ENCODE data around the gene REG4.
"Not testable (repeated sequence)": the region's sequence is repeated elsewhere in the genome, so short reads cannot be mapped to it uniquely, and the experiment has no call there.

Gene REG4

DNA sequence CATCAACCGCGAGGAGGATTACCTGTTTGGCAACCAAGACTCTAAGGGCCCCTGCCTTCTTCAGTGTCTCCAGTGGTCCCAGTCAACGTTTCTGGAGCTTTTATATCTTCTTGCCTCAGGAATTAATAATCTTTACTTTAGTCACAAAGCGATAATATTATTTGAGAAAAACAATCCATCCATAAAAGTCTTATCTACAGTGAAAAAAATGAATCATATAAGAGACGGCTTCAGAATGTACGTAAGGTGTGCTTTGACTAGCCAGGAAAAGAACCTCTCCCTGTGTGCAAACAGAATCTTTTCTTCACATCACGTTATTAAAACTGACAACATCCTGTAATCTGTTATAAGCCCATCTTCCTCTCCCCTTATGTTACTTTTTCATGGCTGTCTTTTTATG is at the start of gene REG4:
Gene REG4 (minus strand): TSS at position 74 of the 400 bp plus-strand sequence. CDS start 2,691 bp downstream, outside the sequence.
- H4K20me1 ChIP-seq (ENCODE audit: insufficient read depth, low read length, poor library complexity, severe bottlenecking) = no peaks in the 10 kb centered on the region
- no peak within 1 kb of the TSS for H3K4me2 ChIP-seq (ENCODE audit: low read depth, low read length, poor library complexity, severe bottlenecking)
- peaks cover 4% of the 10 kb centered on the region for H3K4me1 ChIP-seq (ENCODE audit: insufficient read depth, low read length, poor library complexity, severe bottlenecking)
- no peaks in the 10 kb centered on the region for H3K36me3 ChIP-seq (ENCODE audit: insufficient read depth, low read length)
- H3K9me3 ChIP-seq (ENCODE audit: insufficient read depth, low read depth, low read length) = no peaks in the 10 kb centered on the region
- TF ChIP-seq, protein P1, sequence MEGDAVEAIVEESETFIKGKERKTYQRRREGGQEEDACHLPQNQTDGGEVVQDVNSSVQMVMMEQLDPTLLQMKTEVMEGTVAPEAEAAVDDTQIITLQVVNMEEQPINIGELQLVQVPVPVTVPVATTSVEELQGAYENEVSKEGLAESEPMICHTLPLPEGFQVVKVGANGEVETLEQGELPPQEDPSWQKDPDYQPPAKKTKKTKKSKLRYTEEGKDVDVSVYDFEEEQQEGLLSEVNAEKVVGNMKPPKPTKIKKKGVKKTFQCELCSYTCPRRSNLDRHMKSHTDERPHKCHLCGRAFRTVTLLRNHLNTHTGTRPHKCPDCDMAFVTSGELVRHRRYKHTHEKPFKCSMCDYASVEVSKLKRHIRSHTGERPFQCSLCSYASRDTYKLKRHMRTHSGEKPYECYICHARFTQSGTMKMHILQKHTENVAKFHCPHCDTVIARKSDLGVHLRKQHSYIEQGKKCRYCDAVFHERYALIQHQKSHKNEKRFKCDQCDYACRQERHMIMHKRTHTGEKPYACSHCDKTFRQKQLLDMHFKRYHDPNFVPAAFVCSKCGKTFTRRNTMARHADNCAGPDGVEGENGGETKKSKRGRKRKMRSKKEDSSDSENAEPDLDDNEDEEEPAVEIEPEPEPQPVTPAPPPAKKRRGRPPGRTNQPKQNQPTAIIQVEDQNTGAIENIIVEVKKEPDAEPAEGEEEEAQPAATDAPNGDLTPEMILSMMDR (conservative IDR thresholded peaks at IDR 0.05; ENCODE audit: low read length) = no peak
- no peak for TF ChIP-seq EZH2phosphoT487 (IDR thresholded peaks at IDR 0.05; ENCODE audit: borderline replicate concordance)
- no peaks in the 10 kb centered on the region for H3K27me3 ChIP-seq (ENCODE audit: insufficient read depth, low read length, poor library complexity, severe bottlenecking)
- H3K9me2 ChIP-seq (replicated peaks; ENCODE audit: low read depth, low read length) = no peaks in the 10 kb centered on the region
- no peaks in the 10 kb centered on the region for H3K79me2 ChIP-seq (ENCODE audit: insufficient read depth, low read length)
- H2AFZ ChIP-seq (ENCODE audit: low read length) = no peak within 1 kb of the TSS
- H3K4me3 ChIP-seq (ENCODE audit: low read length, poor library complexity, severe bottlenecking) = no peak within 1 kb of the TSS
- H3K9ac ChIP-seq (ENCODE audit: low read depth, low read length, poor library complexity, severe bottlenecking) = no peak within 1 kb of the TSS
- H3F3A ChIP-seq (ENCODE audit: low read depth) = no peaks in the 10 kb centered on the region

GRCh38 chr1:119859647-119860046 is 48.4 kb upstream of the REG4 start:
- H3K4me3 ChIP-seq (ENCODE audit: low read length, poor library complexity, severe bottlenecking) = peak overlapping the region; percentile 29
- H3K27me3 ChIP-seq (ENCODE audit: insufficient read depth, low read length, poor library complexity, severe bottlenecking) = no peaks in the 10 kb centered on the region
- no peaks in the 10 kb centered on the region for H3K9me2 ChIP-seq (replicated peaks; ENCODE audit: low read depth, low read length)
- H3K9me3 ChIP-seq (ENCODE audit: insufficient read depth, low read depth, low read length) = no peaks in the 10 kb centered on the region
- peaks cover 9% of the 10 kb centered on the region for H3F3A ChIP-seq (ENCODE audit: low read depth)
- H3K36me3 ChIP-seq (ENCODE audit: insufficient read depth, low read length) = no peaks in the 10 kb centered on the region
- no peak for TF ChIP-seq EZH2phosphoT487 (IDR thresholded peaks at IDR 0.05; ENCODE audit: borderline replicate concordance)
- TF ChIP-seq, protein P1 (conservative IDR thresholded peaks at IDR 0.05; ENCODE audit: low read length) = no peak
- peak overlapping the region; percentile 62 for H3K4me2 ChIP-seq (ENCODE audit: low read depth, low read length, poor library complexity, severe bottlenecking)
- no peak overlapping the region; the same call in 1 of the 2 replicates for H2AFZ ChIP-seq (ENCODE audit: low read length)
- H4K20me1 ChIP-seq (ENCODE audit: insufficient read depth, low read length, poor library complexity, severe bottlenecking) = no peaks in the 10 kb centered on the region
- H3K4me1 ChIP-seq (ENCODE audit: insufficient read depth, low read length, poor library complexity, severe bottlenecking) = peaks cover 40% of the 10 kb centered on the region
- no peaks in the 10 kb centered on the region for H3K79me2 ChIP-seq (ENCODE audit: insufficient read depth, low read length)
- peak overlapping the region; percentile 46 for H3K9ac ChIP-seq (ENCODE audit: low read depth, low read length, poor library complexity, severe bottlenecking)

DNA sequence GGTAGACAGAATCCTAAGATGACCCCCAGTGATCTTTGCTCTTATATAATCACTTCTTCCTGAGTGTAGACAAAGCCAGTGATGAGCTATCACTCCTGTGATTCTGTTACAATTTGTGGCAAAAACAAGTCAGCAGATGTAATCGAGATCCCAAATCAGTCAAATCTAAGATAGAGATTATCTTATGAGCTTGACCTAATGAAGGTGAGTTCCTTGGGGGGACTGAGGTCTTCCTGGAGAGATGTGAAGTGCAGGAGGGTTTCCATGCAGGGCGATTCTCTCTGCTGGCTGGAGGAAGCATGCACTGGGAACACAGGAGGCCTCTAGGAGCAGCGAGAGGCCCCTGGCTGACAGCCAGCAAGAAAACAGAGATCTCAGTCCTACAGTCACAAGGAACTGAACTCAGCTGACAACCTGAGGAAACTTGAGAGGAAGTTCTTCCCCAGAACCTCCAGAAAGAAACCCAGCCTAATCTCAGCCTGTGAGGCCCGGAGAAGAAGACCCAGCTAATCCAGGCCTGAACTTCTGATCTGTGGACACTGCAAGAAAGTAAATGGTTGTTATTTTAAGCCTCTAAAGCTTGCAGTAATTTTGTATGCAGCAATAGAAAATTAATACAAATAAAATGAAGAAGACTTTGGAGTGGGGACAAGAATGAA is 47.4 kb upstream of the REG4 start:
- H3K36me3 ChIP-seq (ENCODE audit: insufficient read depth, low read length); H3F3A ChIP-seq (ENCODE audit: low read depth); H4K20me1 ChIP-seq (ENCODE audit: insufficient read depth, low read length, poor library complexity, severe bottlenecking); H2AFZ ChIP-seq (ENCODE audit: low read length); H3K79me2 ChIP-seq (ENCODE audit: insufficient read depth, low read length); H3K27me3 ChIP-seq (ENCODE audit: insufficient read depth, low read length, poor library complexity, severe bottlenecking); H3K9me3 ChIP-seq (ENCODE audit: insufficient read depth, low read depth, low read length); H3K9me2 ChIP-seq (replicated peaks; ENCODE audit: low read depth, low read length): not testable (repeated sequence)
- H3K4me1 ChIP-seq (ENCODE audit: insufficient read depth, low read length, poor library complexity, severe bottlenecking) = peaks cover 40% of the 10 kb centered on the region
- peak overlapping the region; percentile 29 for H3K4me3 ChIP-seq (ENCODE audit: low read length, poor library complexity, severe bottlenecking)
- H3K9ac ChIP-seq (ENCODE audit: low read depth, low read length, poor library complexity, severe bottlenecking) = peak overlapping the region; percentile 18
- H3K4me2 ChIP-seq (ENCODE audit: low read depth, low read length, poor library complexity, severe bottlenecking) = peak overlapping the region; percentile 62

- no peak for TF ChIP-seq EZH2phosphoT487 (IDR thresholded peaks at IDR 0.05; ENCODE audit: borderline replicate concordance)
- TF ChIP-seq, protein P1 (conservative IDR thresholded peaks at IDR 0.05; ENCODE audit: low read length) = no peak
Observed at GRCh38 chr1:119858126-119858525, 46.9 kb upstream of the REG4 start.

More at GRCh38 chr1:119858126-119858525, 46.9 kb upstream of the REG4 start:
- Histone ChIP-seq H3F3A (ENCODE audit: low read depth) (peaks cover 9% of the 10 kb centered on the region), H3K9me3 (ENCODE audit: insufficient read depth, low read depth, low read length) (no peaks in the 10 kb centered on the region), H3K4me3 (ENCODE audit: low read length, poor library complexity, severe bottlenecking) (no peak overlapping the region), H4K20me1 (ENCODE audit: insufficient read depth, low read length, poor library complexity, severe bottlenecking) (no peaks in the 10 kb centered on the region), H3K27me3 (ENCODE audit: insufficient read depth, low read length, poor library complexity, severe bottlenecking) (no peaks in the 10 kb centered on the region), H3K79me2 (ENCODE audit: insufficient read depth, low read length) (no peaks in the 10 kb centered on the region), H3K9me2 (replicated peaks; ENCODE audit: low read depth, low read length) (no peaks in the 10 kb centered on the region), H2AFZ (ENCODE audit: low read length) (no peak overlapping the region), H3K36me3 (ENCODE audit: insufficient read depth, low read length) (no peaks in the 10 kb centered on the region), H3K4me1 (ENCODE audit: insufficient read depth, low read length, poor library complexity, severe bottlenecking) (peaks cover 40% of the 10 kb centered on the region), H3K4me2 (ENCODE audit: low read depth, low read length, poor library complexity, severe bottlenecking) (no peak overlapping the region), H3K9ac (ENCODE audit: low read depth, low read length, poor library complexity, severe bottlenecking) (peak overlapping the region; percentile 18)
